Ovary (tissue), 3 donors: Measurements from ENCODE around the gene EFHC2.

Source experiments
- EP300 ChIP-seq: sonication (generic); formaldehyde crosslinking; IDR thresholded peaks from one replicate; pipeline ENCODE4 v1.6.1; 2017; ENCODE audit warnings: antibody characterized with exemption
- TF ChIP-seq, protein P1 (sequence below), 3 donors: fragments of 450-650 bp in 2 of 3; fragments of 200-600 bp in 1 of 3; IDR thresholded peaks; one replicate each; pipeline versions ENCODE4 v1.5.1 to v1.8.0; 2016 to 2022; ENCODE audit warnings: antibody characterized with exemption in 3 of 3, mild to moderate bottlenecking in 1 of 3
- donor health status: DM: no; HTN: no; CAD: no.

DNA sequence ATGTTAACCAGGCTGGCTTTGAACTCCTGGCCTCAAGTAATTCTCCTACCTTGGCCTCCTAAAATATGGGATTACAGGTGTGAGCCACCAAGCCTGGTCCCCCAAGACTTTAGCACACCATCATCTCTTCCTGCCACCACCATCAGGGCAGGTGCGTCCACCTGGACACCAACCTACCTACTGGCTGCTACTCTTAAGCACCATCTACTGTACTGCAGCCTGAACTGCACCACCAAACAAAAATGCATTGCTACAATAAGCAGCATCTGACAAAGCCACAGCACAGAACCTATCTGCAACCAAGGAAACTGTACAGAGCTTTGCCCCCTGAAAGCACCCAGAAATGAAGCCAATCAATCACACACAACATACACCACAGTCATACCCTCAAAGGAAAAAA is 139.7 kb downstream of the EFHC2 start:
- TF ChIP-seq, protein P1, sequence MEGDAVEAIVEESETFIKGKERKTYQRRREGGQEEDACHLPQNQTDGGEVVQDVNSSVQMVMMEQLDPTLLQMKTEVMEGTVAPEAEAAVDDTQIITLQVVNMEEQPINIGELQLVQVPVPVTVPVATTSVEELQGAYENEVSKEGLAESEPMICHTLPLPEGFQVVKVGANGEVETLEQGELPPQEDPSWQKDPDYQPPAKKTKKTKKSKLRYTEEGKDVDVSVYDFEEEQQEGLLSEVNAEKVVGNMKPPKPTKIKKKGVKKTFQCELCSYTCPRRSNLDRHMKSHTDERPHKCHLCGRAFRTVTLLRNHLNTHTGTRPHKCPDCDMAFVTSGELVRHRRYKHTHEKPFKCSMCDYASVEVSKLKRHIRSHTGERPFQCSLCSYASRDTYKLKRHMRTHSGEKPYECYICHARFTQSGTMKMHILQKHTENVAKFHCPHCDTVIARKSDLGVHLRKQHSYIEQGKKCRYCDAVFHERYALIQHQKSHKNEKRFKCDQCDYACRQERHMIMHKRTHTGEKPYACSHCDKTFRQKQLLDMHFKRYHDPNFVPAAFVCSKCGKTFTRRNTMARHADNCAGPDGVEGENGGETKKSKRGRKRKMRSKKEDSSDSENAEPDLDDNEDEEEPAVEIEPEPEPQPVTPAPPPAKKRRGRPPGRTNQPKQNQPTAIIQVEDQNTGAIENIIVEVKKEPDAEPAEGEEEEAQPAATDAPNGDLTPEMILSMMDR (IDR thresholded peaks at IDR 0.05), result no peak
- no peak for TF ChIP-seq EP300
